SU-DHL-6 (cell line): ENCODE data around the gene SINHCAF.

Experiments
- EZH2phosphoT487 ChIP-seq: fragments of 200-600 bp; sonication (generic), shearing (Covaris generic); conservative IDR thresholded peaks from 2 replicates; pipeline ENCODE4 v1.6.1; 2018; ENCODE audit warnings: mild to moderate bottlenecking, antibody characterized with exemption, low read length, moderate library complexity, mixed read lengths
- TF ChIP-seq, protein P1 (sequence below): fragments of 200-600 bp; sonication (generic); IDR thresholded peaks from one replicate; pipeline ENCODE4 v1.5.1; 2017; ENCODE audit warnings: antibody characterized with exemption, mild to moderate bottlenecking, low read length, moderate library complexity; ENCODE audit not compliant: insufficient read depth, poor library complexity, severe bottlenecking

- TF ChIP-seq, protein P1, sequence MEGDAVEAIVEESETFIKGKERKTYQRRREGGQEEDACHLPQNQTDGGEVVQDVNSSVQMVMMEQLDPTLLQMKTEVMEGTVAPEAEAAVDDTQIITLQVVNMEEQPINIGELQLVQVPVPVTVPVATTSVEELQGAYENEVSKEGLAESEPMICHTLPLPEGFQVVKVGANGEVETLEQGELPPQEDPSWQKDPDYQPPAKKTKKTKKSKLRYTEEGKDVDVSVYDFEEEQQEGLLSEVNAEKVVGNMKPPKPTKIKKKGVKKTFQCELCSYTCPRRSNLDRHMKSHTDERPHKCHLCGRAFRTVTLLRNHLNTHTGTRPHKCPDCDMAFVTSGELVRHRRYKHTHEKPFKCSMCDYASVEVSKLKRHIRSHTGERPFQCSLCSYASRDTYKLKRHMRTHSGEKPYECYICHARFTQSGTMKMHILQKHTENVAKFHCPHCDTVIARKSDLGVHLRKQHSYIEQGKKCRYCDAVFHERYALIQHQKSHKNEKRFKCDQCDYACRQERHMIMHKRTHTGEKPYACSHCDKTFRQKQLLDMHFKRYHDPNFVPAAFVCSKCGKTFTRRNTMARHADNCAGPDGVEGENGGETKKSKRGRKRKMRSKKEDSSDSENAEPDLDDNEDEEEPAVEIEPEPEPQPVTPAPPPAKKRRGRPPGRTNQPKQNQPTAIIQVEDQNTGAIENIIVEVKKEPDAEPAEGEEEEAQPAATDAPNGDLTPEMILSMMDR: no peak
- TF ChIP-seq EZH2phosphoT487: no peak
Observed at GRCh38 chr12:31317471-31318395, 8.2 kb downstream of the SINHCAF start.
